Skeletal muscle satellite cell (primary cell): ENCODE measurements around the gene EP300.

Experiments used
- H3K27me3 ChIP-seq: 2 replicates; pipeline ENCODE4 v1.7.0; 2013; ENCODE audit warnings: low read length; ENCODE audit not compliant: control insufficient read depth, insufficient read depth
- H3K36me3 ChIP-seq: 2 replicates; pipeline ENCODE4 v1.7.0; 2013; ENCODE audit warnings: mild to moderate bottlenecking, control low read depth, low read length; ENCODE audit not compliant: insufficient read depth
- H3K4me1 ChIP-seq: 2 replicates; pipeline ENCODE4 v1.7.0; 2013; ENCODE audit warnings: low read length; ENCODE audit not compliant: control insufficient read depth, insufficient read depth
- H3K4me2 ChIP-seq: 2 replicates; pipeline ENCODE4 v1.7.0; 2013; ENCODE audit warnings: mild to moderate bottlenecking, low read length
- H3K4me3 ChIP-seq: 2 replicates; pipeline ENCODE4 v1.7.0; 2013; ENCODE audit warnings: low read length
- H3K9ac ChIP-seq: 2 replicates; pipeline ENCODE4 v1.7.0; 2013; ENCODE audit warnings: mild to moderate bottlenecking, low read depth, low read length, moderate library complexity
- H3K9me3 ChIP-seq: replicated peaks from 2 replicates; pipeline ENCODE4 v1.7.0; 2013; ENCODE audit warnings: mild to moderate bottlenecking, control low read depth, low read length

EP300 gene

GRCh38 chr22:41193829-41194228 lies 101.4 kb downstream of the EP300 start:
- Histone ChIP-seq H3K27me3 (peaks cover 7% of the 10 kb centered on the region), H3K9me3 (no peaks in the 10 kb centered on the region), H3K4me2 (no peak overlapping the region), H3K4me3 (no peak overlapping the region), H3K9ac (no peak overlapping the region), H3K36me3 (no peaks in the 10 kb centered on the region), H3K4me1 (peaks cover 11% of the 10 kb centered on the region)

GRCh38 chr22:41197038-41197972 lies 104.9 kb downstream of the EP300 start:
- Histone ChIP-seq H3K27me3 (peaks cover 7% of the 10 kb centered on the region), H3K4me3 (peak overlapping the region; percentile 95), H3K9me3 (no peaks in the 10 kb centered on the region), H3K9ac (peak overlapping the region; percentile 31), H3K4me2 (peak overlapping the region; percentile 97), H3K36me3 (no peaks in the 10 kb centered on the region), H3K4me1 (peaks cover 11% of the 10 kb centered on the region)

- Histone ChIP-seq H3K9ac (peak overlapping the region; percentile 31), H3K9me3 (no peaks in the 10 kb centered on the region), H3K4me2 (peak overlapping the region; percentile 97), H3K36me3 (no peaks in the 10 kb centered on the region), H3K4me1 (peaks cover 11% of the 10 kb centered on the region), H3K27me3 (peaks cover 7% of the 10 kb centered on the region), H3K4me3 (peak overlapping the region; percentile 95)
Observed at GRCh38 chr22:41198027-41198580, 105.7 kb downstream of the EP300 start.

- Histone ChIP-seq H3K36me3 (no peaks in the 10 kb centered on the region), H3K27me3 (peaks cover 7% of the 10 kb centered on the region), H3K4me3 (no peak overlapping the region), H3K4me1 (peaks cover 13% of the 10 kb centered on the region), H3K9ac (no peak overlapping the region), H3K4me2 (no peak overlapping the region), H3K9me3 (no peaks in the 10 kb centered on the region)
Observed at GRCh38 chr22:41201141-41201540, 108.7 kb downstream of the EP300 start.

GRCh38 chr22:41203118-41203517 lies 110.7 kb downstream of the EP300 start:
- H3K27me3 ChIP-seq: no peaks in the 10 kb centered on the region
- no peaks in the 10 kb centered on the region for H3K9me3 ChIP-seq
- H3K4me2 ChIP-seq: no peak overlapping the region
- H3K4me3 ChIP-seq: no peak overlapping the region
- H3K9ac ChIP-seq: no peak overlapping the region
- H3K4me1 ChIP-seq: peaks cover 5% of the 10 kb centered on the region
- no peaks in the 10 kb centered on the region for H3K36me3 ChIP-seq

GRCh38 chr22:41204066-41204465 lies 111.7 kb downstream of the EP300 start:
- Histone ChIP-seq H3K9ac (no peak overlapping the region), H3K9me3 (no peaks in the 10 kb centered on the region)

GRCh38 chr22:41204992-41205900 lies 112.9 kb downstream of the EP300 start, which contains the start of gene L3MBTL2:
Gene L3MBTL2 (plus strand): TSS chr22:41205312. CDS start chr22:41205363, 51 bp downstream.
- Histone ChIP-seq H3K4me1 (peaks cover 5% of the 10 kb centered on the region), H3K4me3 (peak within 1 kb of the TSS; percentile 98), H3K36me3 (peaks cover 9% of the 10 kb centered on the region), H3K9me3 (no peaks in the 10 kb centered on the region), H3K9ac (peak within 1 kb of the TSS; percentile 91), H3K27me3 (no peaks in the 10 kb centered on the region), H3K4me2 (peak within 1 kb of the TSS; percentile 98)

More at GRCh38 chr22:41204066-41204465, 111.7 kb downstream of the EP300 start:
- Histone ChIP-seq H3K4me3 (no peak overlapping the region), H3K4me2 (no peak overlapping the region), H3K36me3 (peaks cover 3% of the 10 kb centered on the region), H3K27me3 (no peaks in the 10 kb centered on the region), H3K4me1 (peaks cover 5% of the 10 kb centered on the region)

GRCh38 chr22:41206719-41207118 lies 114.3 kb downstream of the EP300 start:
- Histone ChIP-seq H3K27me3 (no peaks in the 10 kb centered on the region), H3K36me3 (peaks cover 13% of the 10 kb centered on the region)

GRCh38 chr22:41215409-41215808 lies 123.0 kb downstream of the EP300 start:
- Histone ChIP-seq H3K36me3 (peaks cover 19% of the 10 kb centered on the region), H3K9ac (no peak overlapping the region), H3K9me3 (no peaks in the 10 kb centered on the region), H3K4me1 (peaks cover 16% of the 10 kb centered on the region), H3K4me2 (no peak overlapping the region), H3K27me3 (no peaks in the 10 kb centered on the region), H3K4me3 (no peak overlapping the region)

More at GRCh38 chr22:41206719-41207118, 114.3 kb downstream of the EP300 start:
- Histone ChIP-seq H3K4me3 (no peak overlapping the region), H3K4me1 (peaks cover 5% of the 10 kb centered on the region), H3K9ac (no peak overlapping the region), H3K4me2 (no peak overlapping the region), H3K9me3 (no peaks in the 10 kb centered on the region)

- H3K4me1 ChIP-seq: peaks cover 16% of the 10 kb centered on the region
- H3K4me2 ChIP-seq: no peak overlapping the region
- H3K9me3 ChIP-seq: no peaks in the 10 kb centered on the region
- no peak overlapping the region for H3K4me3 ChIP-seq
- peaks cover 21% of the 10 kb centered on the region for H3K36me3 ChIP-seq
- no peaks in the 10 kb centered on the region for H3K27me3 ChIP-seq
- no peak overlapping the region for H3K9ac ChIP-seq
Observed at GRCh38 chr22:41215926-41216325, 123.5 kb downstream of the EP300 start.

- H3K4me2 ChIP-seq: peak overlapping the region; percentile 74
- H3K36me3 ChIP-seq: peaks cover 27% of the 10 kb centered on the region
- peaks cover 16% of the 10 kb centered on the region for H3K4me1 ChIP-seq
- H3K9me3 ChIP-seq: no peaks in the 10 kb centered on the region
- H3K27me3 ChIP-seq: no peaks in the 10 kb centered on the region
- peak overlapping the region; percentile 35 for H3K4me3 ChIP-seq
- peak overlapping the region; percentile 65 for H3K9ac ChIP-seq
Observed at GRCh38 chr22:41216984-41217383, 124.6 kb downstream of the EP300 start.
